Dermis lymphatic vessel endothelial cell (primary cell): ENCODE data around the gene MEDAG. TPM values are rescaled to one million over a fixed set of nuclear protein-coding genes. Genes with fewer than 3 reads are reported as not detected.

Experiments used
- total RNA-seq: library from RNA; depleted of rRNA; stranded (reverse); fragments of >200 nt; gene quantifications from 2 replicates; pipeline ENCODE4 v1.2.1, GENCODE V29; 2014

Gene MEDAG
- 39.4 and 66.5 TPM in 2 replicates for total RNA-seq

DNA sequence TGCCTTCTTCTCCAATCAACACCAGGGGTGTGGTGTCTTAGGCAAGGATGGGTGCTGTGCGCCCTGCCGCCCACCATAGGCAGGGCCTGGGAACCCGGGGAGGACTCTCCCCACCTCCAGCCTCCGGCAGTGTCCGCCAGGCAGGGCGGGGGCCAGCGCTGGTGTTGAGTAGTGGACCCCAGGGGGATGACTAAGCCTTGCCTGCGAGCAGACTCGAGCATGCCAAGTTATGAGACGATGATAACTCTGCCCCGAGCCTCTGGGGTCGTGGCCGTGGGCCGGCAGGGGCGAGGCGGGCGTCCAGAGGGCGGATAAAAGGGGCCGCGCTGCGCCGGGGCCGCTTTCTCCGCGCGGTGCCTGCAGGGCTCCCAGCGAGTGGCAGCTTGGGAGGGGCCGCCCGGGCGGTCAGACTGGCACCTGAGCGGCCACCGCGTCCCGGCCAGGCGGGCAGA is at the start of gene MEDAG:
TSS of gene MEDAG (plus strand) at position 340 of the 452 bp plus-strand sequence. CDS start 245 bp downstream, outside the sequence.

DNA sequence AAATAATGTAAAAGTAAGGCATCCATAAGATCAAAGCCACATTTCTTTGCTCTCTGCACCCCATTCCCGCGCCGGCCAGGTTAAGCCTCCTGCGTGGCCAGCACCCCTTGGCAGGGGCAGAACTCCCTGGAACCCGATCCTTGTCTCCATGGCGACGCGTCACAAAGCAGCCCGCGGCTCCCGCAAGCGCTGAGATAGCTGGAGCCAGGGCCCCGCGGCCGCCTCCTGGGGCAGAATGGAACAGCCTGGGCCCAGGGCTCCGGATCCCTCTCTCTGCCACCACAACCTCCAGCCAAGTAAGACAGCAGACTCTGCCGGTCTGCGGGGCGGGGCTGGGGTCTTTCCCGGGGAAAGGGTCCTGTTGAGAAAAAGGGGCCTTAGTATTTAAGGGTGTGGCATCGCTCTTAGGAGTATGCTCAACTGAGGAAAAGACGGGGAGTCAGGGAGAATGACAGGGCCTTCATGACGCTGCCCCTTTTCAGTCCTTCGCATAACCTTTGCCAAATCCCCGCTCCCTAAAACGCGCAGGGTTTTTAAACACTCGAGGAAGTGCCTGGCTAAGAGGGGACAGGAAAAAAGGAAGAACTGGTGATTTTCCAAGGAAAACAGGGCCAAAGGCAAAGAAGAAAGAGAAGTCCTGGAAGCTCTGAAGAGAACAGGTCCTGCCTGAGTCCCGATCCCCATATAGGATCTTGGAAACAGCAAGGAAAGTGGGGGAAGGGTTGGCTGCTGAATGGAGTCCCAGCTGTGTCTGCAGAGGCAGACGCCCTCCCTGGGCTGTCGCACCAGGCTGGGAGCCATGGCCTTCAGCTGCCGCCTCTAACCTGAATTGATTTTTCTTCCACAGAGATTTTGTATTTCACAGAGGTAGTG is 26.6 kb downstream of the MEDAG start, which contains the start of gene TEX26:
TSS of gene TEX26 (plus strand) at position 176 of the 873 bp plus-strand sequence. CDS start at position 236, 60 bp downstream.

Other genes with a start within 250 kb of the MEDAG start
- gene ALOX5AP, start 170.7 kb upstream of the MEDAG start, total RNA-seq, result 0.11 TPM in 1 of 2 replicates, not detected in the other
- gene TEX26, start 26.4 kb downstream of the MEDAG start, total RNA-seq, result not detected in 2 replicates